Measurements from ENCODE around the gene SUMO3. TPM values are rescaled to one million over a fixed set of nuclear protein-coding genes. Genes with fewer than 3 reads are reported as not detected.

SUMO3 gene
- total and polyA plus RNA-seq, 2 of the 8 experiments (the other 6 are each of a cell fraction or from before 2014, with no cell fraction given) = 96.8 to 101 TPM

- Histone ChIP-seq H3K4me2 (ENCODE audit: insufficient read depth in 1 of 2, low read depth in 2 of 2, low read length in 2 of 2) (no peak overlapping the region), H4K8ac (ENCODE audit: extremely low read depth, insufficient read depth, low read length) (no peak overlapping the region), H3K27ac (ENCODE audit: low read depth, low read length) (no peak overlapping the region), H2BK120ac (replicated peaks; ENCODE audit: low read depth, low read length) (no peak overlapping the region), H4K5ac (ENCODE audit: insufficient read length, low read depth, low read length) (no peak overlapping the region), H4K91ac (replicated peaks; ENCODE audit: insufficient read length, low read length) (peak overlapping the region; percentile 77), H2AK5ac (ENCODE audit: low read depth, low read length) (no peak overlapping the region; the same call in 1 of the 2 replicates), H2BK15ac (ENCODE audit: low read length) (peak overlapping the region; percentile 97; the same call in 1 of the 2 replicates), H2BK20ac (ENCODE audit: low read length) (peak overlapping the region; percentile 64; the same call in 1 of the 2 replicates), H3K56ac (replicated peaks; ENCODE audit: insufficient read length, low read depth, low read length) (no peak overlapping the region), H3K36me3 (ENCODE audit: control insufficient read depth in 2 of 4, insufficient read depth in 4 of 4, low read length in 3 of 4) (no peaks in the 10 kb centered on the region), H2AFZ (ENCODE audit: low read length) (no peak overlapping the region), H2BK5ac (ENCODE audit: low read depth, low read length) (peak overlapping the region; percentile 42; the same call in 1 of the 2 replicates), H3K9ac (replicated peaks in 1 of 4; ENCODE audit: extremely low read depth in 1 of 4, low read depth in 3 of 4, low read length in 3 of 4) (no peak overlapping the region), H3K4me3 (ENCODE audit: extremely low read depth in 1 of 4, insufficient read depth in 2 of 4, low read depth in 3 of 4, low read length in 4 of 4) (no peak overlapping the region), H3K14ac (ENCODE audit: insufficient read length) (no peak overlapping the region), H3K9me3 (ENCODE audit: insufficient read depth in 2 of 2, low read depth in 1 of 2, low read length in 1 of 2) (peaks cover 0 to 6% of the 10 kb centered on the region in 2 experiments; a peak in 1 of 4 replicates), H3K23ac (ENCODE audit: insufficient read length) (no peak overlapping the region), H4K20me1 (replicated peaks in 1 of 2; ENCODE audit: control insufficient read depth in 1 of 2, insufficient read depth in 2 of 2, low read length in 2 of 2) (no peaks in the 10 kb centered on the region), H3K27me3 (replicated peaks in 1 of 4; ENCODE audit: control insufficient read depth in 3 of 4, extremely low read depth in 1 of 4, insufficient read depth in 3 of 4, low read length in 3 of 4) (no peaks in the 10 kb centered on the region), H2BK12ac (ENCODE audit: low read depth, low read length) (peak overlapping the region; percentile 65; the same call in 1 of the 2 replicates), H3K23me2 (ENCODE audit: low read depth, low read length) (no peaks in the 10 kb centered on the region), H3K4me1 (replicated peaks in 1 of 4; ENCODE audit: control insufficient read depth in 3 of 4, insufficient read depth in 4 of 4, low read length in 3 of 4) (peaks cover 0 to 40% (median 18%) of the 10 kb centered on the region in 4 experiments; a peak in 6 of 7 replicates), H3K18ac (ENCODE audit: extremely low read depth, low read length) (no peak overlapping the region), H3K4ac (replicated peaks; ENCODE audit: insufficient read length, low read depth, low read length) (peak overlapping the region; percentile 50), H3K79me2 (ENCODE audit: control insufficient read depth in 1 of 2, insufficient read depth in 2 of 2, low read length in 2 of 2) (no peaks in the 10 kb centered on the region), H3K79me1 (ENCODE audit: low read depth, low read length) (peaks cover 3% of the 10 kb centered on the region; the same call in 1 of the 2 replicates)
- POLR2A ChIA-PET (ENCODE audit: partially characterized antibody) = interaction anchor here (0.9 to 1.7 kb wide), 4 partner anchors 8 to 244 kb away, joined by 3 to 4 read pairs (median 3); no protein-coding TSS in a partner anchor
- CTCF ChIA-PET (ENCODE audit: partially characterized antibody) = interaction anchor here (1.0 to 4.7 kb wide), 16 partner anchors 9 to 267 kb away, joined by 3 to 28 read pairs (median 4); partner anchors contain the start of genes KRTAP10-12 and UBE2G2
- WGBS, 2 experiments (ENCODE audit: extremely low coverage in 1 of 2, insufficient coverage in 1 of 2, insufficient read length in 1 of 2, insufficient replicate concordance in 2 of 2, low coverage in 1 of 2, low lambda C conversion rate in 2 of 2, missing lambda C conversion rate in 1 of 2) = 90% methylated on average over 23 of the region's 24 CpGs; no CpG with 5 or more reads in 1 of the 2 experiments
- TF ChIP-seq BACH1 (IDR thresholded peaks at IDR 0.05; ENCODE audit: low read length) (no peak), RAD21 (IDR thresholded peaks at IDR 0.05 in 1 of 2, conservative IDR thresholded peaks at IDR 0.05 in 1 of 2; ENCODE audit: low read depth in 2 of 2, low read length in 2 of 2) (no peak), HDAC2 (IDR thresholded peaks at IDR 0.05; ENCODE audit: borderline replicate concordance in 1 of 2, low read depth in 2 of 2, low read length in 2 of 2) (no peak)
- DNase-seq (ENCODE audit: low read depth in 1 of 2, low spot score in 2 of 2) (no peak), FAIRE-seq (no peak)
These were observed 55.4 kb downstream of the SUMO3 start for GRCh38 chr21:44762221-44763049.
